ENCODE data around the gene BRINP2.

BRINP2 gene

GRCh38 chr1:177305040-177306018 is 134.6 kb downstream of the BRINP2 start (continued):
- TF ChIP-seq, protein P1, sequence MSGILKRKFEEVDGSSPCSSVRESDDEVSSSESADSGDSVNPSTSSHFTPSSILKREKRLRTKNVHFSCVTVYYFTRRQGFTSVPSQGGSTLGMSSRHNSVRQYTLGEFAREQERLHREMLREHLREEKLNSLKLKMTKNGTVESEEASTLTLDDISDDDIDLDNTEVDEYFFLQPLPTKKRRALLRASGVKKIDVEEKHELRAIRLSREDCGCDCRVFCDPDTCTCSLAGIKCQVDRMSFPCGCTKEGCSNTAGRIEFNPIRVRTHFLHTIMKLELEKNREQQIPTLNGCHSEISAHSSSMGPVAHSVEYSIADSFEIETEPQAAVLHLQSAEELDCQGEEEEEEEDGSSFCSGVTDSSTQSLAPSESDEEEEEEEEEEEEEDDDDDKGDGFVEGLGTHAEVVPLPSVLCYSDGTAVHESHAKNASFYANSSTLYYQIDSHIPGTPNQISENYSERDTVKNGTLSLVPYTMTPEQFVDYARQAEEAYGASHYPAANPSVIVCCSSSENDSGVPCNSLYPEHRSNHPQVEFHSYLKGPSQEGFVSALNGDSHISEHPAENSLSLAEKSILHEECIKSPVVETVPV (CRISPR knock-in tag; IDR thresholded peaks at IDR 0.05) = no peak
- no peak for TF ChIP-seq ZNF565 (CRISPR knock-in tag; conservative IDR thresholded peaks at IDR 0.05; ENCODE audit: low read depth)
- TF ChIP-seq SNAI2 (CRISPR knock-in tag; IDR thresholded peaks at IDR 0.05) = no peak
- TF ChIP-seq ESRRG (CRISPR knock-in tag; IDR thresholded peaks at IDR 0.05) = no peak
- TF ChIP-seq TCF4 (CRISPR knock-in tag; IDR thresholded peaks at IDR 0.05; ENCODE audit: borderline replicate concordance) = no peak
- TF ChIP-seq RARB (CRISPR knock-in tag; IDR thresholded peaks at IDR 0.05) = no peak

- no peak for ATAC-seq
- TF ChIP-seq ARNTL (CRISPR knock-in tag; IDR thresholded peaks at IDR 0.05; ENCODE audit: borderline replicate concordance, low read depth) = no peak
- TF ChIP-seq OSR1 (CRISPR knock-in tag; IDR thresholded peaks at IDR 0.05) = no peak
- TF ChIP-seq GLIS3 (CRISPR knock-in tag; IDR thresholded peaks at IDR 0.05) = no peak
- no peak for TF ChIP-seq ZNF8 (CRISPR knock-in tag; IDR thresholded peaks at IDR 0.05)
- TF ChIP-seq ZNF70 (CRISPR knock-in tag; IDR thresholded peaks at IDR 0.05) = no peak
- TF ChIP-seq ZC3H10 (CRISPR knock-in tag; IDR thresholded peaks at IDR 0.05) = no peak
- TF ChIP-seq CSDC2 (CRISPR knock-in tag; IDR thresholded peaks at IDR 0.05) = no peak
- TF ChIP-seq PPARA (CRISPR knock-in tag; IDR thresholded peaks at IDR 0.05; ENCODE audit: borderline replicate concordance) = no peak
- TF ChIP-seq BACH2 (CRISPR knock-in tag; IDR thresholded peaks at IDR 0.05; ENCODE audit: borderline replicate concordance) = no peak
- TF ChIP-seq TOX (CRISPR knock-in tag; IDR thresholded peaks at IDR 0.05; ENCODE audit: borderline replicate concordance) = no peak
- no peak for TF ChIP-seq ZFP3 (CRISPR knock-in tag; IDR thresholded peaks at IDR 0.05)
- TF ChIP-seq PATZ1 (CRISPR knock-in tag; IDR thresholded peaks at IDR 0.05; ENCODE audit: borderline replicate concordance) = no peak
- TF ChIP-seq ISL1 (CRISPR knock-in tag; IDR thresholded peaks at IDR 0.05) = no peak
- no peak for TF ChIP-seq SNAI2 (CRISPR knock-in tag; IDR thresholded peaks at IDR 0.05)
- no peak for TF ChIP-seq ESRRG (CRISPR knock-in tag; IDR thresholded peaks at IDR 0.05)
- TF ChIP-seq, protein P2, sequence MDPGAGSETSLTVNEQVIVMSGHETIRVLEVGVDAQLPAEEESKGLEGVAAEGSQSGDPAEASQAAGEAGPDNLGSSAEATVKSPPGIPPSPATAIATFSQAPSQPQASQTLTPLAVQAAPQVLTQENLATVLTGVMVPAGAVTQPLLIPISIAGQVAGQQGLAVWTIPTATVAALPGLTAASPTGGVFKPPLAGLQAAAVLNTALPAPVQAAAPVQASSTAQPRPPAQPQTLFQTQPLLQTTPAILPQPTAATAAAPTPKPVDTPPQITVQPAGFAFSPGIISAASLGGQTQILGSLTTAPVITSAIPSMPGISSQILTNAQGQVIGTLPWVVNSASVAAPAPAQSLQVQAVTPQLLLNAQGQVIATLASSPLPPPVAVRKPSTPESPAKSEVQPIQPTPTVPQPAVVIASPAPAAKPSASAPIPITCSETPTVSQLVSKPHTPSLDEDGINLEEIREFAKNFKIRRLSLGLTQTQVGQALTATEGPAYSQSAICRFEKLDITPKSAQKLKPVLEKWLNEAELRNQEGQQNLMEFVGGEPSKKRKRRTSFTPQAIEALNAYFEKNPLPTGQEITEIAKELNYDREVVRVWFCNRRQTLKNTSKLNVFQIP (CRISPR knock-in tag; IDR thresholded peaks at IDR 0.05; ENCODE audit: borderline replicate concordance, low read depth) = no peak
These were observed 135.3 kb downstream of the BRINP2 start for GRCh38 chr1:177306019-177306415.

GRCh38 chr1:177306981-177307380 is 136.2 kb downstream of the BRINP2 start:
- no peak for ATAC-seq
- TF ChIP-seq ESRRG (CRISPR knock-in tag; IDR thresholded peaks at IDR 0.05) (no peak), ZFP30 (CRISPR knock-in tag; IDR thresholded peaks at IDR 0.05) (no peak), OSR1 (CRISPR knock-in tag; IDR thresholded peaks at IDR 0.05) (no peak), TSHZ2 (CRISPR knock-in tag; IDR thresholded peaks at IDR 0.05) (no peak), ARNTL (CRISPR knock-in tag; IDR thresholded peaks at IDR 0.05; ENCODE audit: borderline replicate concordance, low read depth) (no peak), ZNF8 (CRISPR knock-in tag; IDR thresholded peaks at IDR 0.05) (no peak), PPARA (CRISPR knock-in tag; IDR thresholded peaks at IDR 0.05; ENCODE audit: borderline replicate concordance) (no peak), ZFP3 (CRISPR knock-in tag; IDR thresholded peaks at IDR 0.05) (no peak), PATZ1 (CRISPR knock-in tag; IDR thresholded peaks at IDR 0.05; ENCODE audit: borderline replicate concordance) (no peak), TCF4 (CRISPR knock-in tag; IDR thresholded peaks at IDR 0.05; ENCODE audit: borderline replicate concordance) (no peak)
